Omental fat pad (tissue), 4 donors: ENCODE data around the gene JAKMIP3. TPM values are rescaled to one million over a fixed set of nuclear protein-coding genes. Genes with fewer than 3 reads are reported as not detected.

Experiments used
- ATAC-seq: fragments of 150-250 bp; one replicate; pipeline ENCODE4 v1.9.1; 2016; ENCODE audit warnings: mild to moderate bottlenecking, moderate library complexity; ENCODE audit not compliant: low FRiP score
- DNase-seq: peaks from one replicate; pipeline ENCODE4 v3.0.0-alpha.2; 2019; ENCODE audit warnings: low spot score
- total RNA-seq, 4 donors: library from RNA; depleted of rRNA; stranded (reverse); fragments of >200 nt; gene quantifications; one replicate each; pipeline ENCODE4 v1.1.0, GENCODE V29; 2016
- TF ChIP-seq, protein P1 (sequence below), 3 donors: fragments of 450-650 bp; IDR thresholded peaks; one replicate each; pipeline ENCODE4 v1.5.1; 2016 to 2017; ENCODE audit warnings: antibody characterized with exemption in 3 of 3, mild to moderate bottlenecking in 3 of 3, moderate library complexity in 2 of 3

The JAKMIP3 gene
- total RNA-seq, 4 donors from 2014 or later = 0.13 to 0.79 (median 0.37) TPM

DNA sequence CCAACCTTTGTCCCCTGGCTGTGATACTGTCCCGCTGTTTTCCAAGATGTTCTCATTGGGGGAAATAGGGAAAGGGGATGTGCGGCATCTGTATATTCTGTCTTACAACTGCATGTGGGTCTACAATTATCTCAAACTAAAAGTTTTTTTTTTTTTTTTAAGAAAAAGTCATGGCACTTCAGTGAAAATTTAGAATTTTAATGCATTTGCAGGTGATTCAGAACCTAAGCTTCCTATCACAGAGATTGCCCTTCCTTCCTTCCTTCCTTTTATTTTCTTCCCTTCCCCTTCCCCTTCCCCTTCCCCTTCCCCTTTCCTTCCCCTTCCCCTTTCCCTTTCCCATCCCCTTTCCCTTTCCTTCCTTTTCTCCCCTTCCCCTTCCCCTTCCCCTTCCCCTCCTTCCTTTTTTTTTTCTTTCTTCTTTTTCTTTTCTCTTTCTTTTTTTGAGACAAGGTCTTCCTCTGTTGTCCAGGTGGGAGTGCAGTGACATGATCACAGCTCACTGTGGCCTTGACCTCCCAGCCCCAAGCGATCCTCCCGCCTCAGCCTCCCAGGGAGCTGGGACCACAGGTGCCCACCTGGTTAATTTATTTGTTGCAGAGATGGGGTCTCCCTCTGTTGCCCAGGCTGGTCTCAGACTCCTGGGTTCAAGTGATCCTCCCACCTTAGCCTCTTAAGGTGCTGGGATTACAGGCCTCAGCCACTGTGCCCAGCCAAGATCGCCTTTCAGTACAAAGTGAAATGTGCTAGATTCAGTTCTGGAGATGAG is 32.0 kb downstream of the JAKMIP3 start:
- ATAC-seq (no peak), DNase-seq (no peak)

DNA sequence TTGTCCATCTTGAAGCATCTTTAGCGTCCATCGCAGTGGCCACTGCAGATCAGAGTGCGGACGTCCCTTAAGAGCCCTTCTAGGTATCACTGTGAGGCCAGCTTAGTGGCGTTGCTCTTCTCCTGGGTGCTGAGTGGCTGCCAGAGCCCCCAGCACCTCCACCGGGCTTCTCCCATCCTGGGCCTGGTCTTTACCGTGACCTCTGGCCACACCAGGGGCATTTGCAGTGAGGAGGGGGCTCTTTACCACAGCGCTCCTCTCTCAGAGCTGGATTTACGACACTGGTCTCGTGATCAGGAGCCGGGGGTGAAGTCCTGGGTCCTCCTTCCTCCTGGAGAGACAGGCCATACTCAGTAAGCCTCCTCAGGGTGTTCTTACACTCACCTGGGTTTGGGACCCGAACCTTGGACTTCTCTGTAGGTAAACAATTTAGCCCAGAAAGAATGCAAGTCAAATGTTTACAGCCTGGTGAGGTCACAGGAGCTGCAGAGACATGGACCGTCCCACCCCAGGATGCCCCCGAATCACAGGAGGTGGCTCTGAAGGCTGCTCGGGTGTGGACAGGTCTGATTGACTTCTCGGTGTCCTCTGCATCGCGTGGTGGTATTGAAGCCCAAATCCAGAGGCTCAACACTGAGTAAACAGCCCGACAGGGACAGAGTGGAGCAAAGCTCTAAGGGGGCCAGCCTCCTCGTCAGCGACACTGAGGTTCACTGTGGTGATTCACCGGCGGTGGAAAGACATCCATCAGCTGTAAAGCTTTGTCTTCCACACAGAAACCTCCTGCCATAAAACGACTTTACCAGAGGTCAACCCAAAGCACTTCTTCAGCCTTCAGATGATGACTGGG is 33.0 kb downstream of the JAKMIP3 start:
- TF ChIP-seq, protein P1, sequence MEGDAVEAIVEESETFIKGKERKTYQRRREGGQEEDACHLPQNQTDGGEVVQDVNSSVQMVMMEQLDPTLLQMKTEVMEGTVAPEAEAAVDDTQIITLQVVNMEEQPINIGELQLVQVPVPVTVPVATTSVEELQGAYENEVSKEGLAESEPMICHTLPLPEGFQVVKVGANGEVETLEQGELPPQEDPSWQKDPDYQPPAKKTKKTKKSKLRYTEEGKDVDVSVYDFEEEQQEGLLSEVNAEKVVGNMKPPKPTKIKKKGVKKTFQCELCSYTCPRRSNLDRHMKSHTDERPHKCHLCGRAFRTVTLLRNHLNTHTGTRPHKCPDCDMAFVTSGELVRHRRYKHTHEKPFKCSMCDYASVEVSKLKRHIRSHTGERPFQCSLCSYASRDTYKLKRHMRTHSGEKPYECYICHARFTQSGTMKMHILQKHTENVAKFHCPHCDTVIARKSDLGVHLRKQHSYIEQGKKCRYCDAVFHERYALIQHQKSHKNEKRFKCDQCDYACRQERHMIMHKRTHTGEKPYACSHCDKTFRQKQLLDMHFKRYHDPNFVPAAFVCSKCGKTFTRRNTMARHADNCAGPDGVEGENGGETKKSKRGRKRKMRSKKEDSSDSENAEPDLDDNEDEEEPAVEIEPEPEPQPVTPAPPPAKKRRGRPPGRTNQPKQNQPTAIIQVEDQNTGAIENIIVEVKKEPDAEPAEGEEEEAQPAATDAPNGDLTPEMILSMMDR (IDR thresholded peaks at IDR 0.05) = no peak
- ATAC-seq = no peak
- no peak for DNase-seq

More for the DNA sequence above, 32.0 kb downstream of the JAKMIP3 start:
- TF ChIP-seq, protein P1 (IDR thresholded peaks at IDR 0.05) = no peak

GRCh38 chr10:132099389-132100090 is 33.8 kb downstream of the JAKMIP3 start:
- no peak for DNase-seq
- peak; percentile 18 for ATAC-seq
- TF ChIP-seq, protein P1 (IDR thresholded peaks at IDR 0.05) = no peak

DNA sequence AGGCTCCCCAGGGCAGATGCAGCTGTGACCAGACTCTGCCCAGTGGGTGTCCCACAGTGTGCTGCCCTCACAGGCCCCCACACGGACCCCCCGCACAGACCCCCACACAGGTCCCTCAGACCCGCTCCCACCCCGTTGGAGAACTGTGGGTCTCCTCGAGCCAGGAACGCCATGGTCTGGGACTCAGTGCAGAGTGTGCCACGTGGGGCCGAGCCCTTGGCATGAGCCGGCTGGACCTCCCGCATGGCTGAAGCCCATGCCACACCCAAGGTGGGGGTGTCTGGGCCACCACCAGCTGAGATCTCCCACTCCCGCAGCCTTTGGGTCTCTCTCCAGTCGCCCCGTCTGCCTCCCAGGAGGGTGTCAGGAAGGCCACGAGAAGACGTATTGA is 34.3 kb downstream of the JAKMIP3 start:
- no peak for ATAC-seq
- DNase-seq = no peak
- TF ChIP-seq, protein P1 (IDR thresholded peaks at IDR 0.05) = no peak

- ATAC-seq (no peak), DNase-seq (no peak)
These were observed 35.0 kb downstream of the JAKMIP3 start for GRCh38 chr10:132100556-132101349.

GRCh38 chr10:132101529-132101928 is 35.8 kb downstream of the JAKMIP3 start:
- no peak for ATAC-seq
- TF ChIP-seq, protein P1 (IDR thresholded peaks at IDR 0.05) = no peak
- no peak for DNase-seq

More at GRCh38 chr10:132100556-132101349, 35.0 kb downstream of the JAKMIP3 start:
- TF ChIP-seq, protein P1 (IDR thresholded peaks at IDR 0.05) = no peak
